Stimulated activated CD4-positive, alpha-beta T cell treated with anti-CD3 and anti-CD28 coated beads, Interleukin-2, amount 100 ng/mL, for 24 hours (primary cell): ENCODE data around the gene KCNS1.
"Not testable (repeated sequence)": the region's sequence is repeated elsewhere in the genome, so short reads cannot be mapped to it uniquely, and the experiment has no call there.

Experiments used
- DNase-seq, 2 donors: peaks; one replicate each; pipeline ENCODE4 v3.0.0-alpha.2; 2020

The KCNS1 gene

GRCh38 chr20:45077559-45077958 is 23.4 kb downstream of the KCNS1 start:
- DNase-seq = no peak

DNA sequence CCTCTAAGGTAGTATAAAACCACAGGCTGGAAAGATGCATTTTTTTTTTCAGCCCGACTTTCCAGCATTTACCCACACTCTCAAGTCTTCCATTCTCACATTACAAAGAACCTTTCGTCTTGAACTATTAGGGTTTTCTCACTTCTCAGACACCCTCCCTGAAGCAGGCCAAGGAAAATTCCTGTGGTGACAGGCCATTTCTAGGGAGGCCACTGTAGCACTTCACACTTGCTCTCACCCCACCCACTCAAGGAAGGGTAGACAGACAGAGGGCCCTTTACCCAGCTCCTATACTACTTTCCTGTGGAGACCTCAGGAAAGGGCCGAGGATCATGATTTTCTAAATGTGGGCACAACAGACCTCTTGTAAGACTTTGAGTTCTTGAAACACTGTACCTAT is 27.7 kb downstream of the KCNS1 start:
- no peak for DNase-seq

- DNase-seq = no peak
Observed at GRCh38 chr20:45072066-45072465, 28.9 kb downstream of the KCNS1 start.

DNA sequence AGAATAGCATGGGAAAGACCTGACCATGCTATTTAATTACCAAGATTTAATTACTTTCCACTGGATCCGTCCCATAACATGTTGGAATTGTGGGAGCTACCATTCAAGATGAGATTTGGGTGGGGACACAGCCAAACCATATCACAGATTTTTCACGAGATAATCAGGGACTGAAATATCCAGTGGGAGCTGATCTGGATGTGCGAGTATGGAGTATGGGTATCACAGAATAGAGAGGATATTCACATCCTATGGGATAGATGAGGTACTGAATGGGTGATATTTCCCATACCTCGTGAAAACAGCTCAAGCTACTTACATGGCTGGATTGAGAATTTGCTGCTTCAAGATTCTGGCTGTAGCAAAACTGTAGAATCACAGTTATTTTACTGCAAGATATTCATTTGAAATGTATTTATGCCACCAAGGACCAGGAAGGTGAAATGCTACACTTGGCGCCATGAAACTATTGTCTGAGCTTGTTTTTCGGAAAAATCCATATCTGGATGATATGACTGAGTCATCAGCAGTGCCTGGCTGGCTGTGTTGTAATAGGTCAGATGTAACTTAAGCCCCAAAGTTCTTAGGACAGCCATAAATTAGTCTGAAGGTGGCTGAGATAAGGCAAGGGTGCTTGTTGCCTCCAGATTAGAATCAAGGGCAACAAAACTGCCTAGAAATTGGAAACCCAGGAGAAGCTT is 29.8 kb downstream of the KCNS1 start:
- DNase-seq = no peak

DNA sequence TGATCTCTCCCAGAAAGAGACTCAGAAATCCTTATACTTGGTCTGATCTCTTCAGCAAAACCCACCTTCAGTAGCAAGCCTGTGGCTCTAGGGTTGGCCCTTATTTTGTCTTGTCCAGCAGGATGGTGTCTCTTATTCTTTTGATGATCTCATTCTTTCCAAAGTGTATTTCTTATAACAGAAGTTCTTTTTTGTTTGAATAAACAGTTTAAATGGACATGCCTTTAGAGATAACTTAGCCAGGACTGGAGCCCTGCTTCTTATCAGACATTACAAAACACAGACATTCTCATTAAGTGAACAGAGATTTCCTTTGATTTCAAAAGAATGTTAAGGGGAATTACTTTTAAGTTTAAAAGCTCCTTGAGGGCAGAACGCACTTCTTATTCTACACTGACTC is 31.7 kb downstream of the KCNS1 start:
- no peak for DNase-seq

DNA sequence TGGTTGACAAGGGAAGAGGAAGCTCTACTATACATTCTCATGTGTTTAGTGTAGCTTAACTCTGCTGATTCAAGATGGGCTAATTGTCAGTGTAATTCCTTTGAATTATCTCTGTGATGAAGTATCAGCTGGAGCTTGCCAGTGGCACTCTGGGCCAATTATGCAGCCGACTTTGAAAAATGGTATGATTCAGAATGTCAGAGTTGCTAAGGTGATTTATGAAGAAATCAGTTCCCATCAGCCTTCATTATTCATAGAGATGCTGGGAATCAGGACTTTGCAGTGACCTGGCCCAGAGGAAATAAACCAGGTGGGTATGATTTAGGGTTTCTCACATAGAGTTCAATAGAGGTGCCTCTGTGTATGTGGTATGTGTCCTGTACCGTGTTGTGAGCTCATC is 33.4 kb downstream of the KCNS1 start:
- no peak for DNase-seq

DNA sequence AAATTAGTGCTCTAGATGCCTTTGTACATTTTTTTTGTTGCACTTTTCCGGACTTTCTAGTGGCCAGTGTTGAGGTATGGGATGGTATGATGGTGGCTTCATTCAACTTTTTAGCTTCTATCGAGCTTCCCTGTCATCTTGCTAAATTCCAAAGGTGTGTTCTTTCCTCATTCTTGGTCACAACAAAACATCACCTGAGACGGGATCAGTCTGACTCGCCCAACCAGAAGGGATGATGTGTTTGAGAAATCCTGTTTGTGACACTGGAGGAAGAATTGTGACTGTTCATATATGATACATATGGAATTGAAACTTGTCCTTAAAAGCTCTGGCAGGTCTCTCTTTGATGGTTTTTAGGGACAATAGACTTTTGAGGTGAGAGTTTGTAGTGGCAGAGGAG is 33.8 kb downstream of the KCNS1 start:
- DNase-seq = no peak

GRCh38 chr20:45066372-45066771 is 34.6 kb downstream of the KCNS1 start:
- DNase-seq = no peak

GRCh38 chr20:45064812-45065211 is 36.1 kb downstream of the KCNS1 start:
- no peak for DNase-seq

- not testable (repeated sequence) for DNase-seq
Observed at GRCh38 chr20:45063107-45063506, 37.8 kb downstream of the KCNS1 start.

- no peak for DNase-seq
Observed at GRCh38 chr20:45061244-45061643, 39.7 kb downstream of the KCNS1 start.

- DNase-seq = no peak
Observed at GRCh38 chr20:45060294-45060693, 40.6 kb downstream of the KCNS1 start.

DNA sequence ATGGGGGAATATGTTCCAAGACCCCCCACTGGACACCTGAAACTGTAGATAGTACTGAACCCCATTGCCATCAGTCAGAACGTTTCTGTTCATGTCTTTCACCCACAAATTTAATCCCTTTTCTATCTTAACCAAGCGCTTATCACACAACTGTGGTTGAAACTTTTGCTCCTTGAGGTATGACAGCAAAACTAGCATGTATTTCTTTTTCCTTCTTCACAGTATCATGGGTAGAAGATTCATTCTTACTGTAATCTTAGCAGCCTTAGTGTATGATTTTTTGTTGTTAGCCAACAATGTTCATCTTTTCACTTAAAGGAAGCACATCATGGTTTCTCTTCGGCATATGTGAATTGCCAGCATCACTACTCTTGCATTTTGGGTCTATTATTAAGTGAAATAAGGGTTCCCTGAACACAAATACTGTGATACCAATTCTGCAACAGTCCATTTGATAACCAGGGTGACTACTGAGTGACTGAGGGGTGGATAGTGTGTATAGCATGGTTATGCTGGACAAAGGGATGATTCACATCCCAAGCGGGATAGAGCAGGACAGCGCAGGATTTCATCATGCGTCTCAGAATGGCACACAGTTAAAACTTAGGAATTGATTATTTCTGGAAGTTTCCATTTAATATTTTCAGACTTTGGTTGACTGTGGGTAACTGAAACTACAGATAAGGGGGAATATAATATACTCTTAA is 41.8 kb downstream of the KCNS1 start:
- no peak for DNase-seq

- no peak for DNase-seq
Observed at GRCh38 chr20:45058168-45058850, 42.6 kb downstream of the KCNS1 start.

DNA sequence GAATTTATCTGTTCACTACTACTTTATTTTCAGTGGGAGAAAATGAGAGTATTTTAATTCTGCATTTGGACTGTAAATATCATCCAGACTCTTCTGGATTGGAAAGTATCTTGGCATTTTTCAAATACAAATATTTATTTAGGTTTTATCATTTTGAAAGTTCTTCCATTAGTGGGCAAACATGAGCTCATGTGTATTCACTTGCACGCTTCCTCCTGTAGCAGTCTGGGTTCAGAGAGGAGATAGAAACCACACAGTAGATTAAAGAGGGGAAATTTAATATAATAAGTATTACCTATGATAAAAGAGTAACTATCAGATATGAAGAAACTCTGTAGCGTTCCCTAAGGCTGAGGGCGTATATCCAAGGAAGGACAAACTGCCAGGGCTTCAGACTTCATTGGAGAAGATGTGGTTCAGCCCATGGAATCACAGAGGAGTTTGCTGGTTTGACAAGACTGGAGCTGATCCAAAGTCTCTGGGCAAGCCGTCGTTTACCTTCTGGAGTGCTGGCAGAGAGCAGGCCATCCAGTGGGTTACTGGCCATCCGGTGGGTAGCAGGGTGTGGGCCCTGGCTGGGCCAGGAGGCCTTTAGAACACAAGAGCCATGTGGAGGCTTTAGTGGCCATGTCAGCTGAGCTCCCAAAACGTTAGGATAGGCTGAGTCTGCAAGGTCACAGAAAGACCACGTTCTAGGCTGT is 44.3 kb downstream of the KCNS1 start:
- no peak for DNase-seq

DNA sequence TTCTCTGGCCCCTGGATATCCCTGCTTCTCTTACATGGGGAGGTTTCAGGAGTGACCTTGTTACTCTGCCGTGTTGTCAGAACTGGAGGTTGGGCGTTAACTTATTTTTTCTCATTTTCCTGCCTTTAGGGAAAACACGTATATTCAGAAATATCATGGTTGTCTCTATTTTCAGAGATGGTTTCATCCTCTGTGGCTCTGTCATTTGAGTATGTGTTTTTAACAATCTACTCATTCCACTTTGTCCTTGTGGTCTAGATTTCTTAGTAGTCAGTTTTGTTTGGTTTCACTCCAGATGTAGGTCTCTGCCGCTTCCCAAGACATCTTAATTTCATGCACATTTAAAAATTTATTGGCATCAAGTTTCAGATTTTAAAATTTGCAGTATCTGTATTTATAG is 45.9 kb downstream of the KCNS1 start:
- no peak for DNase-seq

GRCh38 chr20:45053430-45054351 is 47.2 kb downstream of the KCNS1 start:
- DNase-seq = no peak

- DNase-seq = no peak
Observed at GRCh38 chr20:45052698-45053429, 48.1 kb downstream of the KCNS1 start.

GRCh38 chr20:45051204-45052060 is 49.5 kb downstream of the KCNS1 start:
- DNase-seq = no peak

DNA sequence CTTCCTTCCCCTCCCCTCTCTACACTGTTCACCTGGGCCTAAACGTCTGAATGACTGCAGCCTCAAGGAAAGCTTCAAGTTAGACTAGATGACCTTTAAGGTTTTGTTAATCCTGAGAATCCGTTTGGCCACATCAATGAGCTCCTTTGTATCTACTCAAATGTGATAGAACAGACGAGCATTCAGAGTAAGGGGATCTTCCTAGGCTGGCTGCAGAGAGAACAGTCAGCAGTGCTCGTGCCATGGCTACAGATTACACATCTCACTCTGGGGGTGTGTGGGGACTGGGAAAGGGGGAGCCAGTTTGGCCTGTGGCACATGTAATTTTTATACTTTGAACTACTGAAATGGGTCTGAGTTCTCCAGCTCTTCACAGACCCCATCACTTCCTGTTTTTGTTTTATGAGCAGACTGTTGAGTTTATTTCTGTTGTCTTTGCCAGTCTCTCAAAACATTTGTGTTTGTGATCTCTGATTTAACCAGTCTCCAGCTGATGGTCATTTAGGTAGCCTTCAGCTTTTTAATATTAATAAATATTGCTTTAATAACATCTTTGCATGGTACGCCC is 50.9 kb downstream of the KCNS1 start:
- DNase-seq = no peak
